ENCODE measurements around the gene PAIP2. TPM values are rescaled to one million over a fixed set of nuclear protein-coding genes. Genes with fewer than 3 reads are reported as not detected.

Gene PAIP2
- total RNA-seq, 1 donor from 2014 or later: 71.5 TPM

DNA sequence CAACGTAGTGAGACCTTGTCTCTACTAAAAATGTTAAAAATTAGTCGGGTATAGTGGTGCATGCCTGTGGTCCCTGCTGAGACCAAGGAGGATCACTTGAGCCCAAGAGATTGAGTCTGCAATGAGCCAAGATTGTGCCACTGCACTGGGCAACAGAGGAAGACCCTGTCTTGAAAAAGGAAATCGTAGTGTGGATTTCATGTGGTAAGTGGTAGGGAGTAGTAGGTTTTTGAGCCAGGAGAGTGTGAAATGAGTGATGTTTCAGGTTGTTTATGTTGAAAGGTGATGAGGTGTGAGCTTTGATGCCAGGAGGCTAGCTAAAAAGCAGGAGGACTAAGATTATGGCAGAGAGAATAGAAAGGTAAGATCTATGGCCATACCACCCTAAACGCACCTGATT, 42.2 kb upstream of the PAIP2 start:
- peaks cover 47% of the 10 kb centered on the region for H3K4me1 Mint-ChIP-seq (ENCODE audit: unreplicated experiment)
- H3K27ac Mint-ChIP-seq (ENCODE audit: unreplicated experiment): peak overlapping the region; percentile 43
- TF ChIP-seq, protein P1, sequence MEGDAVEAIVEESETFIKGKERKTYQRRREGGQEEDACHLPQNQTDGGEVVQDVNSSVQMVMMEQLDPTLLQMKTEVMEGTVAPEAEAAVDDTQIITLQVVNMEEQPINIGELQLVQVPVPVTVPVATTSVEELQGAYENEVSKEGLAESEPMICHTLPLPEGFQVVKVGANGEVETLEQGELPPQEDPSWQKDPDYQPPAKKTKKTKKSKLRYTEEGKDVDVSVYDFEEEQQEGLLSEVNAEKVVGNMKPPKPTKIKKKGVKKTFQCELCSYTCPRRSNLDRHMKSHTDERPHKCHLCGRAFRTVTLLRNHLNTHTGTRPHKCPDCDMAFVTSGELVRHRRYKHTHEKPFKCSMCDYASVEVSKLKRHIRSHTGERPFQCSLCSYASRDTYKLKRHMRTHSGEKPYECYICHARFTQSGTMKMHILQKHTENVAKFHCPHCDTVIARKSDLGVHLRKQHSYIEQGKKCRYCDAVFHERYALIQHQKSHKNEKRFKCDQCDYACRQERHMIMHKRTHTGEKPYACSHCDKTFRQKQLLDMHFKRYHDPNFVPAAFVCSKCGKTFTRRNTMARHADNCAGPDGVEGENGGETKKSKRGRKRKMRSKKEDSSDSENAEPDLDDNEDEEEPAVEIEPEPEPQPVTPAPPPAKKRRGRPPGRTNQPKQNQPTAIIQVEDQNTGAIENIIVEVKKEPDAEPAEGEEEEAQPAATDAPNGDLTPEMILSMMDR (IDR thresholded peaks at IDR 0.05; ENCODE audit: unreplicated experiment): no peak
- peaks cover 8% of the 10 kb centered on the region for H3K27me3 Mint-ChIP-seq (ENCODE audit: unreplicated experiment)
- DNase-seq (ENCODE audit: low spot score): no peak
- no peak overlapping the region for H3K4me3 Mint-ChIP-seq (ENCODE audit: unreplicated experiment)
- H3K9me3 Mint-ChIP-seq (ENCODE audit: unreplicated experiment): no peaks in the 10 kb centered on the region
- H3K36me3 Mint-ChIP-seq (ENCODE audit: low read depth, unreplicated experiment): peaks cover 4% of the 10 kb centered on the region

DNA sequence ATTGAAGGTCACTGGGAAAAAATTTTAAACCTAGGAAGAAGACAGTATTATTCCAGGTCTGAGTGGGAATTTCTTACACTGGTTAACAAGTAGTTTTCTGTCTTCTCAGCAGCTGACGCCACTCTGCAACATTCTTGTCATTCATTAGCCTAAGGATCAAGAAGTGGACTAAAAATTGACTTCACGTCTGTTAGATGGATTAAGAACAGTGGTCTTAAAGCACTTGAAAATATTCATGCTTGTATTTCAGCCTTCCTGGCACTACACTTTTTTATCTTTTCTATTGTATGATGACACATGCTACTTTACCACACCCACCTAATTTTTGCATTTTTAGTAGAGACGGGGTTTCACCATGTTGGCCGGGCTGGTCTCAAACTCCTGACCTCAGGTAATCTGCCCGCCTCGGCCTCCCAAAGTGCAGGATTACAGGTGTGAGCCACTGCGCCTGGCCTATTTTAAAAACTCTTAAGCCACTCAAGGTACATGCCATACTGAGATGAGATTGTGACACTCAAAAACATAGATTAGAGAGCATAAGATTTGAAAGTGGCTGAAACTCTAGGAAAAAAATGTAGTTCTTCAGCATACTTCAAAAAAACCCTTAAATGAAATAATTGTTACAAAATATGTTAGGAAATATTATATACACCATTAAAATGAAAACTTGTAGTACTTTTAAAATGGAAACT, 39.7 kb upstream of the PAIP2 start:
- H3K9me3 Mint-ChIP-seq (ENCODE audit: unreplicated experiment): no peaks in the 10 kb centered on the region
- peaks cover 4% of the 10 kb centered on the region for H3K27me3 Mint-ChIP-seq (ENCODE audit: unreplicated experiment)
- H3K27ac Mint-ChIP-seq (ENCODE audit: unreplicated experiment): no peak overlapping the region
- TF ChIP-seq, protein P1 (IDR thresholded peaks at IDR 0.05; ENCODE audit: unreplicated experiment): no peak
- no peak for DNase-seq (ENCODE audit: low spot score)
- no peaks in the 10 kb centered on the region for H3K36me3 Mint-ChIP-seq (ENCODE audit: low read depth, unreplicated experiment)
- no peak overlapping the region for H3K4me3 Mint-ChIP-seq (ENCODE audit: unreplicated experiment)
- peaks cover 39% of the 10 kb centered on the region for H3K4me1 Mint-ChIP-seq (ENCODE audit: unreplicated experiment)

DNA sequence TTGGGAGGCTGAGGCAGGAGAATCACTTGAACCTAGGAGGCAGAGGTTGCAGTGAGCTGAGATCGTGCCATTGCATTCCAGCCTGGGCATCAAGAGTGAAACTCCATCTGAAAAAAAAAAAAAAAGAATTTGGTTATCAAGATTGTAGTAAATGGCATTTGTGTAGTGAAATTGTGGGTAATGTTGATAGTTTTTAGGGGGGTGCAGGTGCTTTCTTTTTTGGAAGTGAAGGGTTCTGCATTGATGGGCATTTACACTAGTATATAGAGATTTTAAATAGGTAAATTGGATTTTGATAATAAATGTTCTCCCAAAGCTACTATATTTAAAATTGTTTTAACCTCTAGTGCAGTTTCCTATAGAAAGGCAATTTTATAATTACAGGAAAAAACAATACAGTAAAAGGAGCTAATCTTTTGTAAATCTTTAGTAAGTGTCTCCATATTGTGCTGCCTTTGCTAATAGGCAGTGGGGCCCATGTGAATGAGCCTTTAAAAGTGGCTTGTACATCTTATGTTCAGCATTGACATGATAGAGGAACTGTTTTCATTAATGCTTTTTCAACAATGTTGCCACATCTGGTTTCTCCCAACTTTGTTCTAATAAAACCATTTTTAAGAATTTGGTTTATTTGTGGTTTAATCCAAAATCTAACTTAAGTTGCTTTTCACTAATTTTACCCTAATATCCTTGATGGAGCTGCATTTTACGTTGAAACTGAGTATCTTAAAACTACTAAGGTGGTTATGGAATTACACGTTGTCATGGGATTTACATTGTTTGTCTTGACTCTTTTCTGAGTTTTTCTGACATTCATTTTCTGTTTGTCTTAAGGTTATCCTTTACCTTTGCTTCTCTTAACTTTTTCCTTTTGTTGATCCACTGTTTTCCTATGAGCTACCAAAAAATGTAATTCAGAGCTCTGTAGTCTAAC, 37.0 kb upstream of the PAIP2 start:
- TF ChIP-seq, protein P1 (IDR thresholded peaks at IDR 0.05; ENCODE audit: unreplicated experiment): no peak
- Mint-ChIP-seq H3K4me3 (ENCODE audit: unreplicated experiment) (no peak overlapping the region), H3K36me3 (ENCODE audit: low read depth, unreplicated experiment) (no peaks in the 10 kb centered on the region), H3K27ac (ENCODE audit: unreplicated experiment) (no peak overlapping the region), H3K4me1 (ENCODE audit: unreplicated experiment) (peaks cover 28% of the 10 kb centered on the region), H3K27me3 (ENCODE audit: unreplicated experiment) (peaks cover 4% of the 10 kb centered on the region), H3K9me3 (ENCODE audit: unreplicated experiment) (no peaks in the 10 kb centered on the region)
- no peak for DNase-seq (ENCODE audit: low spot score)

DNA sequence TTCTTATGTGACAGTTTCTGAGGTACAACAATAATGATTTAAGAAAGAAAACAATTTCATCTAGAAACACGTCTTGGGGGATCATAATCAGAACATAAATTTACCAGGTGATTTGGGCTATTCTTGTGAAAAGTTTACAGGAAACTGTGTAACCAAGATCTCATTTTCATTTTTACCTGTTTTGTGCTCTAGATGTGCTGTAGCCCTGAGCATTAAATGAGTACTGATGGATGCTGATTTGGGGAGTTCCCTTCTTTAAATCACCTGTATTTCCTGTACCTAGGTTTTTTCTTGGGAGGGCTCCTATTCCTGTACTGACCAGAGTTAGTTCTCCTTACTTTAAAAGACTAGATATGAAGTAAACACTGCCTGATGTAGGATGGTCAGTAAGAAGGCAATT, 35.5 kb upstream of the PAIP2 start:
- H3K4me3 Mint-ChIP-seq (ENCODE audit: unreplicated experiment): no peak overlapping the region
- no peak for DNase-seq (ENCODE audit: low spot score)
- peak overlapping the region; percentile 22 for H3K27ac Mint-ChIP-seq (ENCODE audit: unreplicated experiment)
- H3K4me1 Mint-ChIP-seq (ENCODE audit: unreplicated experiment): peaks cover 27% of the 10 kb centered on the region
- no peaks in the 10 kb centered on the region for H3K36me3 Mint-ChIP-seq (ENCODE audit: low read depth, unreplicated experiment)
- H3K9me3 Mint-ChIP-seq (ENCODE audit: unreplicated experiment): no peaks in the 10 kb centered on the region
- TF ChIP-seq, protein P1 (IDR thresholded peaks at IDR 0.05; ENCODE audit: unreplicated experiment): no peak
- peaks cover 4% of the 10 kb centered on the region for H3K27me3 Mint-ChIP-seq (ENCODE audit: unreplicated experiment)

All from endothelial cell (in vitro differentiated cells).